GM21381 (cell line): ENCODE results near the gene S100A13.
A peak's percentile ranks its signal among the peaks of the same experiment; 100 is the strongest.
"Not testable (repeated sequence)": the region's sequence is repeated elsewhere in the genome, so short reads cannot be mapped to it uniquely, and the experiment has no call there.

ENCODE experiments used
- ATAC-seq: cut with Tn5 transposase; IDR thresholded peaks from one replicate; pipeline ENCODE4 v1.9.1; 2021; ENCODE audit warnings: mild to moderate bottlenecking, moderate library complexity; ENCODE audit not compliant: unreplicated experiment

S100A13 gene

DNA sequence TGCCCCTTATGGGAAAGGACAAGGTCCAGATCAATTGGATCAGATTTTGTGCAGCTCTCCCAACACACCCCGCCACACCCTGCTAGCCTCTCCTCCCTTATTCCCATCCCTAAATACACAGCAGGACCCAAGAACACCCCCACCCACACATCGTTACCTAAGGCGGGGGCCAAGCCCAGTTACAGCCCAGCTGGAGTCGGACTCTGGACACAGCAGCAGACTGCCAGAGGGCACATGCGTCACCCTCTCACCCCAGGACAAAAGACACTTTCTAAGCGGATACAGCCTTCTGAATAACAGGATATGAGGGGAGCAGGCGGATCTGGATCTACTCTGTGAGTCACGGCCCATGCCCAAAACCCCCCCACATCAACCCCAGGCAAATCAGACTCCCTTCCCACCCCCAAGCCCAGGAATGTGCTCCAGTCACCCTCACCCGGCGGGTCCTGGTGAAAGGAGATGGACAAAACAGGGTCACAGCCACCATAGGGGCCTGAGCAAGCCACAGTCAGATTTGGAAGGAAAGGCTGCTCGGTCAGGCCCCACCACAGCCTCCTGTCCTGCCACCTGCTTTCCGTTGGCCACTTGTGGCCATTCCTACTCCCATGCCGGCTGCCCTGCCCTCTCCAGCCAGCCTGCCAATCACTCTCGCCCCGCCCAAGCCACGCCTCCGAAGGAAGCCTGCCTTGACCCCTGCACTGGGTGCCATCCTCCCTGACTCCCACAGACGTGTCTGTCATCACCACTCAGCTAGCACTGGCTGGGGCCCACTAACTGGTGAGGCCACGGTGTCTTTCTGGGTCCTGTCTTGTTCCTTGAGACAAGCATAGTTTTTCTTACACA is 18.3 kb downstream of the S100A13 start:
- ATAC-seq, result no peak

DNA sequence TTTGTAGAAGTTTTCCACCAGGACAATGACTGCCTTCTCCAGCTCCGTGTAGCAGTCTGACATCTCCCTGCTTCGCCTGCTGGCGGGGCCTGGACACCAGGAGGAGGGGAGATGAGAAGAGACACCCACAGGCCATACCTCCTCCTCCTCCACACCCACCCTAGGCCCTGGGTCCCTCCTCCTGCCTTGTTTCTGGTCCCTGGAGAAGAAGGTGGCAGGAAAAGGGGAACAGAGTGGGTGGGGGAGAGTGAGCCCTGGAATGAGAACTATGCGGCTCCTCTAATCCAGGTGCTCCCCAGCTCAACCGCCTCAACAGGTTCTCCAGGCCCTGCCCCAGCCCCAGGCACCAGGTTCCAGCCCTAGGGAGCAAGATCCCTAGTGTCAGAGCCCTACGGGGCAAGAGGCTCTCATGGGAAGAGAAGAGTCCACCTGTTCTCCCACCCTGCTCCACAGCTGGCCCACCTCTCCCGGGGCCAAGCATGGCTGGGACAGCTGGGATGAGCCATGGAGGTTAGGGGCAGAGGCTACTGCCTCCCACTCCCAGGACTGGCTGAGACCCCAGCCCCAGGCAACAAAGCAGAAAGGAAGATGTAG is 19.1 kb downstream of the S100A13 start:
- ATAC-seq, result no peak

- ATAC-seq, result no peak
Measured at GRCh38 chr1:153607381-153607780, 19.9 kb downstream of the S100A13 start.

DNA sequence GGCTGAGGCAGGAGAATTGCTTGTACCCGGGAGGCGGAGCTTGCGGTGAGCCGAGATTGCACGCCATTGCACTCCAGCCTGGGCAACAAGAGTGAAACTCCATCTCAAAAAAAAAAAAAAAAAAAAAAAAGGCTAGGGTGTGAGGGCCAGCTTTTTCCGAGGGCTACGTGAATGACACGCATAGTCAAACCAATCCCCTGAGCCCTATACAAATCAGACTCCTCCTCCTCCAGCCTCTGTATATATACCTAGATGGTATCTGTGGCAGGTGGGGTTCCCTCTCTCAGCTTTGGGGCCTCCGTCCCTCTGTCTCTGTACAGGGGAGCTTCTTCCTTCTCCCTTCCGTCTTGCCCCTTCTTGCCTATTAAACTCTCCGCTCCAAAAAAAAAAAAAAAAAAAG is 21.1 kb downstream of the S100A13 start:
- ATAC-seq, result no peak

DNA sequence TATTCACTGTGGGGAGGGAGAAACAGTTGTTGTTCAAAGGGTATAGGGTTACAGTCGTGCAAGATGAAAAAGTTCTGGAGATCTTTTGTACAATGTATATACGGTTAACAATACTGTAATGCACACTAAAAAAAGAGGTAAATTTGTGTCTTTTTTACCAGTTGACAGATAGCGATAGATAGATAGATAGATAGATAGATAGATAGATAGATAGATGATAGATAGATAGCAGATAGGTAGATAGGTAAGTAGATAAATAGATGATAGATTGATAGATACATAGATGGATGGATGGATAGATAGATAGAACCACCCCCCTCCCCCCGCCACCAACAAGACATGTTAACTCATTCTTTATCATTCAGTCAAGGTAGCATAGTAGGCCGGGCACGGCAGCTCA is 24.6 kb downstream of the S100A13 start:
- no peak for ATAC-seq

GRCh38 chr1:153599847-153600246 is 27.5 kb downstream of the S100A13 start:
- no peak for ATAC-seq

GRCh38 chr1:153598309-153599172 is 28.8 kb downstream of the S100A13 start:
- peak; percentile 96 for ATAC-seq

DNA sequence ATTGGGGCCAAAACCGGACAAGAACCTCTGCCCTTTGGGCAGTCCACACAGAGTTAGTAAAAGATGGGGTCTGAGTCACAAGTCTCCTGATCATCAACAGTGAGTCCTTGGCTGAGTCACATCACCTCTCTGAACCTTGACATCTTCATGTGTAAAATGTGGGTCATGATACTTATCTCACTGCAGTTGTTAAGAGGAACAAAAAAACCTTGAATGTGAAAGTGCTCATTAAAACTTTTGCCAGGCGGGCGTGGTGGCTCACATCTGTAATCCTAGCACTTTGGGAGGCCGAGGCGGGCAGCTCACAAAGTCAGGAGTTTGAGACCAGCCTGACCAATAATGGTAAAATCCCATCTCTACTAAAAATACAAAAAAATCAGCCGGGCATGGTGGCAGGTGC is 30.1 kb downstream of the S100A13 start:
- ATAC-seq, result no peak

- no peak for ATAC-seq
Measured at GRCh38 chr1:153592748-153593147, 34.6 kb downstream of the S100A13 start.

DNA sequence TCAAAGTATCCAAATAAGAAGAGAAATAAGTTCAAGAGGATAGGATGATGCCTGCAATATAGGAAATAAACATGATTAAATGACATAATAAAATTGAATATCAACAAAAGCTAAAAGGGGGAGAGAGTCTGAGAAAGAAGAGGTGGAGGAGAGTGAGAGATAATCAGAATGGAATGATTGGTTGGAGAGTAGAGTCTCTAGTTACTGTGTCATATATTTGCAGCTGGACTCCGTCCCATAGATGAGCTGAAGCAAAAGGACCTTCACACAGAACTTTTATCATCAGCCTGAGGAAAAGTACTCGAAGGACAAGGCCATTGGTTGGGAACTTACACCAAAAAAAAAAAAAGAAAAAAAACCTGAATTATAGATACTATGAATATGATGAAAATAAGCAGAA is 38.8 kb downstream of the S100A13 start:
- no peak for ATAC-seq

DNA sequence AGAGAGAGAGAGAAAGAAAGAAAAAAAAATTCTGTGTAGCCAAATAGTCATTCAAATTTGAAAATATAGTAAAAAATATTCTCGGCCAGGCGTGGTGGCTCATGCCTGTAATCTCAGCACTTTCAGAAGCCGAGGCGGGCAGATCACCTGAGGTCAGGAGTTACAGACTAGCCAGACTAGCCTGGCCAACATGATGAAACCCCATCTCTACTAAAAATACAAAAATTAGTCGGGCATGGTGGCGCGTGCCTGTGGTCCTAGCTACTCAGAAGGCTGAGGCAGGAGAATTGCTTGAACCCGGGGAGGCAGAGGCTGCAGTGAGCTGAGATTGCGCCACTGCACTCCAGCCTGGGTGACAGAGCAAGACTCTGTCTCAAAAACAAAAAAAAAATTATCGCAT is 39.3 kb downstream of the S100A13 start:
- ATAC-seq, result not testable (repeated sequence)

DNA sequence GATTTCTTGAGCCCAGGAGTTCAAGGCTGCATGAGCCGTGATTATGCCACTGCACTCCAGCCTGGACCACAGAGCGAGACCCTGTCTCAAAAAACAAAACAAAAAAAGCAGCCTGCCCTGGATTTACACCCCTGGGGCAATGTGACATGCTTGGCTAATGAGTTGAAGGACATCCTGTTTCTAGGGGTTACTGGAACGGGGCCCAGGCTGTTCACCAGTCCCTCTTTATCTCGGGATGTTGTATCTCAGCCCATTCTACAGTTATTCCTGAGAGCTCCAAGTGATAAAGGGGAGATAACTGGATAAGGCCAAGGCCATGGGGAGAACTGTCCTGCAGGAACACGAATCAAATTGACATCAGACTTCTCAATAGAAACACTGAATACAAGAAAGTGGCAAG is 40.0 kb downstream of the S100A13 start:
- no peak for ATAC-seq

- no peak for ATAC-seq
Measured at GRCh38 chr1:153586347-153586746, 41.0 kb downstream of the S100A13 start.

- ATAC-seq, result no peak
Measured at GRCh38 chr1:153585006-153585405, 42.3 kb downstream of the S100A13 start.

DNA sequence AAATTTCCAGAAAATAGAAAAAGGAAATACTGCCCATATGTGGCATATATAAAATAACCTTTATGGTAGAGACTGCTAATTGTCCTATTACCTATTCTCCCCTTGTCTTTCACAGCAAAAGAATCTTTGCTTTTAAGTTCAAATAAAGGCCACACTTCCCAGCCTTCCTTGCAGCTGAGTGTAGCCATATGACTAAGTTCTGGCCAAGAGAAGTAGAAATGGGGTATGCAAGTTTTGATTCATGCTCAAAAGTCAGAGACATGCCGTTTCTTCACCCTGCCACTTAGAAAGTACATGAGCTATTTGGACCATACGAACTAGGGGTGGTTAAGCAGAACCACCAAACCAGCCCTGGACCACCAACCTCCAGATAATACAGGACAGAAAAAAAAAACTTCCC is 43.3 kb downstream of the S100A13 start:
- no peak for ATAC-seq

GRCh38 chr1:153583514-153583913 is 43.8 kb downstream of the S100A13 start:
- ATAC-seq, result not testable (repeated sequence)

DNA sequence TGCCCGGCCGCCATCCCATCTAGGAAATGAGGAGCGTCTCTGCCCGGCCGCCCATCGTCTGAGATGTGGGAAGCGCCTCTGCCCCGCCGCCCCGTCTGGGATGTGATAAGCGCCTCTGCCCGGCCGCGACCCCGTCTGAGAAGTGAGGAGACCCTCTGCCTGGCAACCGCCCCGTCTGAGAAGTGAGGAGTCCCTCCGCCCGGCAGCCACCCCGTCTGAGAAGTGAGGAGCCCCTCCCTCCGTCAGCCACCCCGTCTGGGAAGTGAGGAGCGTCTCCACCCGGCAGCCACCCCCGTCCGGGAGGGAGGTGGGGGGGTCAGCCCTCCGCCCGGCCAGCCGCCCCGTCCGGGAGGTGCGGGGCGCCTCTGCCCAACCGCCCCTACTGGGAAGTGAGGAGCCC is 44.5 kb downstream of the S100A13 start:
- ATAC-seq, result not testable (repeated sequence)

- ATAC-seq, result no peak
Measured at GRCh38 chr1:153578936-153579335, 48.4 kb downstream of the S100A13 start.

- no peak for ATAC-seq
Measured at GRCh38 chr1:153578490-153578889, 48.8 kb downstream of the S100A13 start.

GRCh38 chr1:153577624-153578051 is 49.7 kb downstream of the S100A13 start:
- no peak for ATAC-seq

DNA sequence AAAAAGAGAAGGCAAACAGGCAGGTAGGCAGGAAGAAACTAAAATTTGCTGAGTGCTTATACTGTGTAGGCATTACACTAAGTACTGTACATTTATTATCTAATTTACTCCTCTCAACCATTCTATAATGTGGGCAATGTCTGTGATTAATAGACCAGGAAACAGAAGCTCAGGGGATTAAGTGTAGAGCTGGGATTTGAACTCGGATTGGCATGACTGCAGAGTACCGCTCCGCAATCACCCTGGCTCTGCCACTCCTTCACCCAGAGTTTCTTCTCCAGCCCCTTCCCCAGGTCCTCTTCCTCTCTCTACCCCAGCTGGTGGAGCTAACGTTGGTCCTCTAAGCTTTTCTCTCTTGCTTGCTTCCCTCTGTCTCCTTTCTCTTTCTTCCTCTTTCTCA is 50.2 kb downstream of the S100A13 start:
- ATAC-seq, result no peak

DNA sequence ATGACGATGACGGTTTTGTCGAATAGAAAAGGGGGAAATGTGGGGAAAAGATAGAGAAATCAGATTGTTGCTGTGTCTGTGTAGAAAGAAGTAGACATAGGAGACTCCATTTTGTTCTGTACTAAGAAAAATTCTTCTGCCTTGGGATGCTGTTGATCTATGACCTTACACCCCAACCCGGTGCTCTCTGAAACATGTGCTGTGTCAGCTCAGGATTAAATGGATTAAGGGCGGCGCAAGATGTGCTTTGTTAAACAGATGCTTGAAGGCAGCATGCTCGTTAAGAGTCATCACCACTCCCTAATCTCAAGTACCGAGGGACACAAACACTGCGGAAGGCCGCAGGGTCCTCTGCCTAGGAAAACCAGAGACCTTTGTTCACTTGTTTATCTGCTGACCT is 51.8 kb downstream of the S100A13 start:
- not testable (repeated sequence) for ATAC-seq
